ENCODE measurements around the gene PDE9A. TPM values are rescaled to one million over a fixed set of nuclear protein-coding genes. Genes with fewer than 3 reads are reported as not detected.
A peak's percentile ranks its signal among the peaks of the same experiment; 100 is the strongest.

Gene PDE9A
- total RNA-seq, 2 experiments from 2014 or later, result 7.5 to 9.5 TPM

DNA sequence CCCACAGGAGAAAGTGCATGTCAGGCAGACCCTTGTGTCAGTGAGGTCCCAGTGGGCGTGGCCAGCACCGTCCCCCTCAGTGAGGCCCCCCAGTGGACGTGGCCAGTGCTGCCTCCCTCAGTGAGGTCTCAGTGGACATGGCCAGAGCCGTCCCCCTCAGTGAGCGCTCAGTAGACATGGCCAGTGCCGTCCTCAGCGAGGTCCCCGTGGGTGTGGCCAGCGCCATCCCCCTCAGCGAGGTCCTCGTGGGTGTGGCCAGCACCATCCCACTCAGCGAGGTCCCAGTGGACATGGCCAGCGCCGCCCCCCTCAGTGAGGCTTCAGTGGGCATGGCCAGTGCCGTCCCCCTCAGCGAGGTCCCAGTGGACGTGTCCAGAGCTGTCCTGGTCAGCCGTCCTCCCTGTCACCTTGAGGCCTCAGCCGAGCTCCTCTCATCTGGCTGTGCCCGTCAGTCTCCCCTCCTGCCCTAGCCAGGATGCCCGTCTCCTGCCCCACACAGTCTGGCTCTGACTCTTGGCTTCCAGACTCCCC lies 35.5 kb downstream of the PDE9A start:
- Mint-ChIP-seq H3K9me3 (no peaks in the 10 kb centered on the region), H3K4me3 (no peak overlapping the region), H3K27me3 (no peaks in the 10 kb centered on the region), H3K4me1 (peaks cover 13% of the 10 kb centered on the region), H3K36me3 (no peaks in the 10 kb centered on the region), H3K27ac (no peak overlapping the region)
- no peak for ATAC-seq (ENCODE audit: low read depth)
- DNase-seq, result no peak
- POLR2A ChIA-PET, result interaction anchor here (1.1 kb wide), 1 partner anchor 10 kb away, joined by 3 read pairs; no protein-coding TSS in a partner anchor

DNA sequence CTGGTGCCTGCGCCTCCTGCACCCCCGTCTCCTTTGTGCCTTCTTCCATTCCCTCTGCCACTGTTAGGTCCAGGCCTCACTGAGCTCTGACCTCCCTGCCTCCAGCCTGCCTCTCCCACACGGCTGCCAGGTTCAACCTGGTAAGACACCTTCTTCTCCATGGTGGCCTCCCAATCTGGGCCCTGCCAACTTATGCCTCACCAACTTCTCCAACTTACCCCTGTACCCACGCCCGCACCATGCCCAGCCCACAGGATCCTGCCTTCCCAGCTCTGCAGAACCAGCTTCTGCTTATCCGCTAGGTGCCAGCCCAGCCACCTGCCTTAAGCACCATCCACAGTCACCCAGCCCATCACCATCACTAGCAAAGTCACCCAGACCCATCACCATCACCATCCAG lies 37.2 kb downstream of the PDE9A start:
- Mint-ChIP-seq H3K4me3 (no peak overlapping the region), H3K9me3 (no peaks in the 10 kb centered on the region), H3K36me3 (peaks cover 3% of the 10 kb centered on the region), H3K27me3 (no peaks in the 10 kb centered on the region), H3K4me1 (no peaks in the 10 kb centered on the region), H3K27ac (no peak overlapping the region)
- POLR2A ChIA-PET, result interaction anchor here (0.5 kb wide), 1 partner anchor 284 kb away, joined by 3 read pairs; the partner anchor contains the start of gene PKNOX1
- ATAC-seq (ENCODE audit: low read depth) (no peak), DNase-seq (no peak)

DNA sequence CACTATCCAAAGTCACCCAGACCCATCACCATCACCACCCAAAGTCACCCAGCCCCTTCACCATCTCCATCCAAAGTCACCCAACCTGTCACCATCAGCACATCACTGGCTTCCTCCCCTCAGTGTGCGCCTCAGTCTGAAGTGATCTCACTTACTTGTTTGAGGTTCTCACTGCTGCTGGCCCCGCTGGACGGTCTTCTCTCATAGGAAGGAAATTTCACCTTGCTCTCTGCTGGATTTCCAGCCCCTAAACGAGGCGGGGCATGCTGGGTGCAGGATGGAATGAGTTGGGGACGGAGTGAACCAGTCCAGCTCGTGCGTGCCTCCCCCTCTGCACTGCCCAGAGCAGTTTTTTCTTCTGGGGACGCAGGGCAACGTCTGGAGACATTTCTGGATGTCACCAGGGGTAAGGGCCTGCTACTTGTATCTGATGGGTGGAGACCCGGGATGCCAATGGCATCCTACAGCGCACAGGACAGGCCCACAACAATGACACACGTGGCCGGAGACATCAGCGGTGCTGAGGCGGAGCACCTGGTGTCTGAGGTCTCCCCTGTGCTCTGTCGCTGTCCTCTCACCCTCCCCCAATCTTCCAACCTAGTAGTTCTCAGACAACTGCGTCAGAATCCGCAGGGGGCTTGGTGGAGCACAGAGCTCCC lies 38.6 kb downstream of the PDE9A start:
- POLR2A ChIA-PET, result no interaction called here
- Mint-ChIP-seq H3K27ac (no peak overlapping the region), H3K9me3 (no peaks in the 10 kb centered on the region), H3K27me3 (no peaks in the 10 kb centered on the region), H3K4me1 (no peaks in the 10 kb centered on the region), H3K36me3 (peaks cover 3% of the 10 kb centered on the region), H3K4me3 (no peak overlapping the region)
- DNase-seq (peak; percentile 15), ATAC-seq (ENCODE audit: low read depth) (no peak)

DNA sequence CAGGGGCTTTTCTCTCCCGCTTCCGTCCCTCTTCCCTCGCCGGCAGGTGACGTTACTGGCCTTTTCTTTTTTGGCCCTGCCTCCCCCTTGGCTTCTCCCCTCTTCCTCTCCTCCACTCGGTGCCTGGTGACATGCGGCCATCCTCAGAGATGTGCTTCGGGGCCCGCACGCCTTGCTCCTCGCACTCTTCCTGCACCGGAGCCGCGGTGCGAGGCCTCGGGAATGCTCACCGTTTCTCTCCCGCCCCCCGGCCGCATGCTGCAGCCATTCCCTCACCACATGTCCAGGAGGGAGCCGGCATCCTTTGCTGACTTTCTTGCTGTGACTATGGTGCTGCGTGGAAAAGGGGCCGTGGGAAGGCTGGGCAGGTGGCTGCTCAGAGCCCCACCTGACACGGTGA lies 39.3 kb downstream of the PDE9A start:
- Mint-ChIP-seq H3K27ac (no peak overlapping the region), H3K4me3 (no peak overlapping the region), H3K36me3 (peaks cover 3% of the 10 kb centered on the region), H3K4me1 (no peaks in the 10 kb centered on the region), H3K9me3 (no peaks in the 10 kb centered on the region), H3K27me3 (no peaks in the 10 kb centered on the region)
- POLR2A ChIA-PET, result interaction anchor here (0.9 kb wide), 1 partner anchor 8 kb away, joined by 3 read pairs; no protein-coding TSS in a partner anchor
- DNase-seq, result no peak
- no peak for ATAC-seq (ENCODE audit: low read depth)

DNA sequence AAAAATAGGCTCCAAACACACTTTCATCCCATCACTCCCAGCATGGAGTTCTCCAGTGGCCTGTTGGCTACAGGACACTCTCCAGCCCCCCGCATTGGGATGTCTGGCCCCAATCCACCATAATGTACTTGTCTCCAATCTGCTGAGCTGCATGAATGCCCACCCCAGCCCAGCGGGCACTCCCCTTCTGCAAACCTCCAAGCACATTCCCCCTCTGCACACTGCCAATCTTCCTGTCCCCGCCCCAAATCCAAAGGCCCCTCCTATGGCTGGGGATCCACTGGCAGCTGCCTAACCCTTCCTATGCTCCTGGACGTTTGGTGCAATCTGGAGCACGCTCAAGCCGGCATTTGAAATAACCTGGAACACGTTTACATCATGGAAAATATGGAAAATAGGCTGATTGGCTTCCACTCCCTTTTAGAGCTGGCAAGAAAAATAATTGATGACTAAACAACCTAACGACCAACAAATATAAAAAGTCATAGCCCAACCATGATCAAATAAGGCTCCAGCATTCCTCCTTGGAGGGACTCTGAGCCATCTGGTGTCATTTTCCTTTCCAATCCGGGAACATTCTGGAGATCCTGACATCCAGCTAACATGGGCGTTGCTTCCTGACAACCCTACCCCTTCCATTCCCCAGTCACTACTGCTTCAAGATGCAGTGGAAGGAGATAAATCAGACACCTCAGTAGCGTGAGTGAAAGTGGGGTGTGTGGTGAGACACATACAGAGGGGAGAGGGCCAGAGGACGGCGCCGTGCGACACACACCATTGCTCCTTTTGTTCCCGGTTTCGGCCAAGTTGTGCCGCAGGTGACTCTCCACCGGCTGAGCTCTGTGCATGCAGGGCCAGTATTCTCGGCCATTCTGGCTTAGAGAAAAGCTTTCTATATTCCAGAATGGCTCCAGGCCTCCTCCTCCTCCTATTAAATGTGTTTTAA lies 41.6 kb downstream of the PDE9A start:
- Mint-ChIP-seq H3K9me3 (no peaks in the 10 kb centered on the region), H3K4me3 (no peak overlapping the region), H3K27ac (no peak overlapping the region), H3K27me3 (no peaks in the 10 kb centered on the region), H3K36me3 (peaks cover 3% of the 10 kb centered on the region), H3K4me1 (no peaks in the 10 kb centered on the region)
- ATAC-seq (ENCODE audit: low read depth), result no peak
- POLR2A ChIA-PET, result interaction anchor here (1.5 kb wide), 1 partner anchor 11 kb away, joined by 4 read pairs; no protein-coding TSS in a partner anchor
- no peak for DNase-seq

DNA sequence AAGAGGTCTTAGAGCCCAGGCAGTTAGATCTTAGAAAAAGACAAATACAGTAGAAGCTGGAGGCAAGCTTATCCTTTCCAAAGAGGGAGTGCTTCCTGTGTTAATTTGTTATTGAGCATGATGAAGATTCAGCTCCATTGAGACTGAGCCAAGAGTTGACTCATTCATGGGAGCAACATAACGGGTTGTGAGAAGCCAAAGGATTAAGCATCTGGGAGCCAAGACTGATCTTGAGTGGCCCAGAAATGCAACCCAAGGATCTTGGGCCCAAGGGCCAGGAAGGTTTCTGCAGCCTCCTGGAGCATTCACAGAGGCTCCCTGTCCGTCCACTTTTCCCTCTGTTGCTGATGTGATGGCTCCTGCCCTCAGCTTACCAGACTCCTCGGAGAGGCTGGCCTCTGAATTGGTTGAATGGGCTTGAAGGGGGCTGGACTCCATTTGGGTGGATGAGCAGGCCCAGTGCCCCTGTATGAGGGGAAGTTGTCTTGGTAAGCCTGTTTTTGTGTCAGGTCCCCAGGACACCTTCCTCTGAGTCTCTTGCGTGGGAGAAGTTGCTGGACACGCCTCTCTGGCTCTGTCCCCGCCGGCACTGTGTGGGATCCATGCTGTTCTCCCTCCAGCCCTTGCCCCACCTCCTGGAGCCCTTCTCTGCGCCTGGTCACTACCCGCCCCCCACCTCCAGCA lies 42.4 kb downstream of the PDE9A start:
- POLR2A ChIA-PET, result no interaction called here
- Mint-ChIP-seq H3K36me3 (peaks cover 3% of the 10 kb centered on the region), H3K27me3 (no peaks in the 10 kb centered on the region), H3K4me3 (no peak overlapping the region), H3K4me1 (no peaks in the 10 kb centered on the region), H3K9me3 (no peaks in the 10 kb centered on the region), H3K27ac (no peak overlapping the region)
- DNase-seq (no peak), ATAC-seq (ENCODE audit: low read depth) (no peak)

DNA sequence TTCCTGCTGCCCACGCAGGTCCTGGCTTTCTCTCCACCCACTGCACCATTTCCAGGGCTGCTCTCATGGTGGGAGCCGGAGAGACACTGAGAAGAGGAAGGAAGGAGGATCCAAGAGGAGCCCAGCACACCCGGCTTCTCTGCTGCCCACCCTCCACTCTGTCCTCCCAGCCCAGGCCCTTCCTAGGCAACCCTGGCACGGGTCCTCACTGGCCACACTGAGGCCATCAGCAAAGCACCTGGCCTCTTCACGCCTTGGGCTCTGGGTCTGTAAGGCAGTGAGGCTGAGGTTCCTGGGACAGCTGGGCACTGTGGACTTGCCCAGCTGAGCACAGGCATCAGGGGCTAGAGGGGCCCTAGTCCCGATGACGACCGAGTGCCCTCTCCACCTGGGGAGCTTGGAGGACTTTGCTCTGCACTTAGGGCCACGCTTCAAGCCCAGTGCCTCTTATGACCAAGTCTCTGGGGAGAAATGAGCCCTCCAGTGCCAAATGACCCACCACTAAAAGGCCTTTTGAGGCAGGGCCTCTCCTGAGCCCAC lies 43.1 kb downstream of the PDE9A start:
- DNase-seq (no peak), ATAC-seq (ENCODE audit: low read depth) (no peak)
- H3K4me1 Mint-ChIP-seq, result no peaks in the 10 kb centered on the region
- peaks cover 3% of the 10 kb centered on the region for H3K36me3 Mint-ChIP-seq
- POLR2A ChIA-PET, result no interaction called here
- no peak overlapping the region for H3K4me3 Mint-ChIP-seq
- no peaks in the 10 kb centered on the region for H3K9me3 Mint-ChIP-seq
- H3K27ac Mint-ChIP-seq, result no peak overlapping the region
- no peaks in the 10 kb centered on the region for H3K27me3 Mint-ChIP-seq

DNA sequence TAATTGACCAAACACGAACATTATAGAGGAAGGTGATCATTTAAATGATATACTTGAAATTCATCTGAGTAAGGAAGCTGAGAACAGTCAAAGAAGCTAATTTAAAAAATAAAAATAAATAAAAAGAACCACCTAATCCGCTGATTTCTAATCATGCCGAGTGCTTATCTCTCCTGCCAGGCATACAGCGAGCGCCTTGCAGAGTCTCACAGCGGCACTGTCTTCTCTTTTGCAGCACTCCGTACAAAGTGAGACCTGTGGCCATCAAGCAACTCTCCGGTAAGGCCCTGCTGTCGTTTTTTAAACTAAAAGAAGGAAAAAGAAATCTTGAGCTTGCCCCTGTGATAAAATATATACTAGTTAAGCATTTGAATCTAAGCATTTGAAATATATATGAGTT lies 45.3 kb downstream of the PDE9A start:
- no peak overlapping the region for H3K27ac Mint-ChIP-seq
- ATAC-seq (ENCODE audit: low read depth), result no peak
- H3K27me3 Mint-ChIP-seq, result no peaks in the 10 kb centered on the region
- H3K4me3 Mint-ChIP-seq, result no peak overlapping the region
- H3K4me1 Mint-ChIP-seq, result no peaks in the 10 kb centered on the region
- POLR2A ChIA-PET, result interaction anchor here (1.1 kb wide), 1 partner anchor 10 kb away, joined by 3 read pairs; no protein-coding TSS in a partner anchor
- H3K36me3 Mint-ChIP-seq, result peaks cover 3% of the 10 kb centered on the region
- DNase-seq, result no peak
- no peaks in the 10 kb centered on the region for H3K9me3 Mint-ChIP-seq

DNA sequence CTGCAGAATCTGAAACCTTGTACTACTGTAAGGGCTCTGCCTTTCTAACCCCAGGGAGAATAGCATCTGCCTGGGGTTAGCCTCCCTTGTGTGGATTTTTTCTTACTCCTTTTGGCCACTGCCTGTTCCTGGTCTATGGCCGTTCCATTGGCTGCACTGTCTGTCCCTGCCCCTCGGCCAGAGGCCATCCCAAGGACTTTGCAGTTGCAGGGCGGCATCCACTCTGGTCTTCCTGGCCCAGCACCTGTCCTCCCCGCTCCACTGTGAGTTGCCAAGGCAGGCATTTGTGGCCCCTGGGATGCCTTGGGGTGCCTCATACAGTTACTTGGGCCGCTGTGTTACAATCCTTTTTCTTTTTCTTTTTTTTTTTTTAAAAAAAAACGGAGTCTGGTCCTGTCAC lies 45.8 kb downstream of the PDE9A start:
- Mint-ChIP-seq H3K9me3 (no peaks in the 10 kb centered on the region), H3K4me1 (no peaks in the 10 kb centered on the region), H3K27ac (no peak overlapping the region), H3K27me3 (no peaks in the 10 kb centered on the region), H3K4me3 (no peak overlapping the region), H3K36me3 (peaks cover 3% of the 10 kb centered on the region)
- POLR2A ChIA-PET, result interaction anchor here (1.1 kb wide), 1 partner anchor 11 kb away, joined by 3 read pairs; no protein-coding TSS in a partner anchor
- no peak for ATAC-seq (ENCODE audit: low read depth)
- no peak for DNase-seq

DNA sequence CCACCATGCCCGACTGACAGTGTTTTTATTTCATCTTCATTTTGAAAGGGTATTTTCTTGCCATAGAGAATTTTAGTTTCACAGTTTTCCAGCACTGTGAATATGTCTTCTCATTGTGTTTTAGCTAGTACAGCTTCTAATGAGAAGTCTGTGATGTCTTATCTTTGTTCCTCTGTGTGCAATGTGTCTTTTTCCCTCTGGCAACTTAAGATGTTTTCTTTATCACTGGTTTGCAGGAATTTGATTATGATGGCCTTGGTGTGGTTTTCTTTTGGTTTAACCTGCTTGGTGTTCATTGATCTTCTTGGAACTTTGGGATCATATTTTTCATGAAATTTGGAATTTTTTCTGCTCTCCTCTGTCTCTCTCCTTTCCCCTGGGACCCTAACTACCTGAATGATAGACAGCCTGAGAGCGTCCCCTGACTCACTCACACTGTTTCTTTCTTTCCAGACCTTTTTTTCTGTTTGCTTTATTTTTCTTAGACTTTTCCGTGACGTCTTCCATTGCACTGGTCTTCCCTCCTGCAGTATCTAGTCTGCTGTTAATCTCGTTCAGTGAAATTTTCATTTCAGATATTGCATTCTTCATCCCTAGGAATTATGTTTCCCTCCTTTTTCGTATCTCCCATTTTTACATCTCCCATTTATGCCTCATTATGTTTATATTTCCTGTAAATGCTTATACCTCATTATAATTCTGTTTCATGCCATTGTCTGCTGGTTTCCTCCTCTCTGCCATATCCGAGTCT lies 48.5 kb downstream of the PDE9A start:
- H3K4me1 Mint-ChIP-seq, result no peaks in the 10 kb centered on the region
- POLR2A ChIA-PET, result no interaction called here
- DNase-seq (no peak), ATAC-seq (ENCODE audit: low read depth) (no peak)
- no peaks in the 10 kb centered on the region for H3K36me3 Mint-ChIP-seq
- no peaks in the 10 kb centered on the region for H3K27me3 Mint-ChIP-seq
- no peak overlapping the region for H3K27ac Mint-ChIP-seq
- H3K4me3 Mint-ChIP-seq, result no peak overlapping the region
- no peaks in the 10 kb centered on the region for H3K9me3 Mint-ChIP-seq

DNA sequence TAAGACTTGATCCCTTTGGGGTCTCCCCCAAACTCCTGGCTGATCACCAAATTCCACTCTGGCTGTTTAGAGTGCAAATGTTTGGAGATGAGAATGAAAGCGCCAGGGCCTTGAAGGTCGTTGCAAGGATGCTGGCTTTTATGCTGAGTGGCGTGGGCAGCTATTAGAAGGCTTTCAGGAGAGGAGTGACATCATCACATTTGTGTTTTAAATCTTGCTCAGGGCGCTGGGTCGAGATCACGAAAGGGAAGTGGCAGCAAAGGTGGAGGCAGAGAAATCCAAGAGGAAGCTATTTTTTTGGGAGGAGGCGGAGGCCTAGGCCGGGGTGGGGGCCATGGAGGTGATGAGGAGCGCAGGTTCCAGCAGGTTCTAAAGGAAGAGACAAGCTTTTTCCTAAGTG lies 49.3 kb downstream of the PDE9A start:
- Mint-ChIP-seq H3K36me3 (no peaks in the 10 kb centered on the region), H3K27me3 (no peaks in the 10 kb centered on the region), H3K9me3 (no peaks in the 10 kb centered on the region), H3K4me1 (no peaks in the 10 kb centered on the region), H3K4me3 (no peak overlapping the region), H3K27ac (no peak overlapping the region)
- POLR2A ChIA-PET, result no interaction called here
- ATAC-seq (ENCODE audit: low read depth), result no peak
- no peak for DNase-seq

DNA sequence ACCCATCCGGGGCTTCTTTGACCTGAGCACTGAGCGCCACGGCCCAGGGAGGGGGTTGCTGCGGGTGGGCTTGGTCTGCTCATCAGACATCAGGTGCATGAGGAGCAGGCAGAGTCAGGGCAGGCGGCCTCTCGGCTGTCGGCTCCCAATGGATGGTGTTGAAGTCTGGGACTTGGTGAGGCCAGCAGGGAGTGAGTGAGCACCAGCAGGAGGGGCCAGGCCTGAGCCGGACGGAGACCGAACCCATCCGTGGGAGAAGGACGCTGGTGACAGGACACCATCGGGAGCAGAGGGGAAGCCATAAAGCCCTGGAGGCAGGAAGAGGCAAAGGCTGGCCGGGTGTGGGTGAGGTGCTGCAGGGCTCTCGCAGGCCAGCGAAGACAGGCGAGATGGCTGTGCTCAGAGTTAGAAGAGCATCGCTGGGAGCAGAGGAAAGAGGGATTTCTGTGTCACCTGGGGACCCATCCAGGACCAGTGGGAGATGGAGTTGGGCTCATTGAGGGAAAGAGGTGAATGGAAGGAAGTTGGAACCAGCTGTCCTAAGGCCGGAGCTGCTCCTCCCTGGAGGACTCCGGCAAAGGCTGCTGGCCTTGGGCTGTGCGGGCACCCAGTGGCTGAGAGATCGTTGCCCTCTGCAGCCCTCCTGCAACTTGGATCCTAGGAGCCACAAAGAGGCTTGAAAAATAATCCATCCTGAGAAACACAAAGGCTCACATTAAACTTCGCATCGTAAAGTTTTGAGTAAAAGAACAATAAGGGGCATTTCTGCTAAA lies 49.9 kb downstream of the PDE9A start:
- ATAC-seq (ENCODE audit: low read depth) (no peak), DNase-seq (no peak)
- Mint-ChIP-seq H3K27ac (no peak overlapping the region), H3K4me1 (no peaks in the 10 kb centered on the region), H3K27me3 (no peaks in the 10 kb centered on the region), H3K4me3 (no peak overlapping the region), H3K9me3 (no peaks in the 10 kb centered on the region), H3K36me3 (no peaks in the 10 kb centered on the region)
- POLR2A ChIA-PET, result no interaction called here
